NCI-H2107 treated with DMSO at 0.1 percent for 48 hours (cell line): ENCODE results near the gene TIA1.
"Not testable (repeated sequence)": the region's sequence is repeated elsewhere in the genome, so short reads cannot be mapped to it uniquely, and the experiment has no call there.

Experiments used
- DNase-seq: peaks from one replicate; lab custom pipeline; 2025; ENCODE audit not compliant: unreplicated experiment; lab: John Stamatoyannopoulos, UW

Gene TIA1, protein sequence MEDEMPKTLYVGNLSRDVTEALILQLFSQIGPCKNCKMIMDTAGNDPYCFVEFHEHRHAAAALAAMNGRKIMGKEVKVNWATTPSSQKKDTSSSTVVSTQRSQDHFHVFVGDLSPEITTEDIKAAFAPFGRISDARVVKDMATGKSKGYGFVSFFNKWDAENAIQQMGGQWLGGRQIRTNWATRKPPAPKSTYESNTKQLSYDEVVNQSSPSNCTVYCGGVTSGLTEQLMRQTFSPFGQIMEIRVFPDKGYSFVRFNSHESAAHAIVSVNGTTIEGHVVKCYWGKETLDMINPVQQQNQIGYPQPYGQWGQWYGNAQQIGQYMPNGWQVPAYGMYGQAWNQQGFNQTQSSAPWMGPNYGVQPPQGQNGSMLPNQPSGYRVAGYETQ

DNA sequence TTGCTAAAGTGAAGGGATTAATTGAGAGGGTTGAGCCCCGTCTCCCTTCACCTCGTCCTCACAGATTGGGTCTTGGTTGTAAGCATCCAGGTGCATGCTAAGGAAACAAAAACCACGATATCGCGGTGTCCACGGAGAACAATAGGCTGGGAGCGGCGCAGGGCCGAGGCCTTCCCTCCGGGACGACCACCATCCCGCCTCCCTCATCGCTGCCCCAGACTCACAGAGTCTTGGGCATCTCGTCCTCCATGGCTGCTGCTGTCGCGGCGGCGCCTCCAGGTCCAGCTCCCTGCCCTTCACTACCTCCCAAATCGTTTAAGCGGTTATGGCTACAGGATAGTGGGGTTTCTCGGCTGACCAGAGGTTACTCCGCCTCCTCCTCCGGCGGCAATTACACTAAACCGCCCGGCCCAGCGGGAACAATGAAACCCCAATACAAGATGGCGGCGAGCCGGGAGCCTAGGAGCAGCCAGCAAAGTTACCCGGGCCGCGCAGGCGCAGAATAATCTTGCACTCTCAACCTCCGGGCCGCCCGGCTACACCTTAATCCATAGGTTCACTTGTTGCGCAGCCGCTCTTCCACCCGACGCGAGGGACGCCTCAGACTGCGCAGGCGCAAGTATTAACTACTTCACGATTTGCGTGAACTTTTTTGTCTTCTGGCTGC, at the start of gene TIA1:
Gene TIA1, minus strand, starts transcription at position 448 of the 667 bp plus-strand sequence. Its CDS starts 198 bp downstream, at position 250.
- peak; percentile 99 for DNase-seq

DNA sequence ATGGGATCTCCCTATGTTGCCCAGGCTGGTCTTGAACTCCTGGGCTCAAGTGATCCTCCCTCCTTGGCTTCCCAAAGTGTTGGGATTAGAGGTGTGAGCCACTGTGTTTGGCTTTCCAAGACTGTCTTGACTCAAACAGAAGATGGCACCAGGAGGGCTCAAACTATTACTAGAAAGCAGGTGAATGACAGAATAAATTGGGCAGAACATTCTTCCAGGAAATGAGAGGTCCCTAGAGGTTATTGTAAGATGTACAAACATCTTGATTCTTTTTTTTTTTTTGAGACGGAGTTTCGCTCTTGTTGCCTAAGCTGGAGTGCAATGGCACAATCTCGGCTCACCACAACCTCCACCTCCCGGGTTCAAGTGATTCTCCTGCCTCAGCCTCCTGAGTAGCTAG, 49.4 kb upstream of the TIA1 start:
- DNase-seq, result not testable (repeated sequence)

DNA sequence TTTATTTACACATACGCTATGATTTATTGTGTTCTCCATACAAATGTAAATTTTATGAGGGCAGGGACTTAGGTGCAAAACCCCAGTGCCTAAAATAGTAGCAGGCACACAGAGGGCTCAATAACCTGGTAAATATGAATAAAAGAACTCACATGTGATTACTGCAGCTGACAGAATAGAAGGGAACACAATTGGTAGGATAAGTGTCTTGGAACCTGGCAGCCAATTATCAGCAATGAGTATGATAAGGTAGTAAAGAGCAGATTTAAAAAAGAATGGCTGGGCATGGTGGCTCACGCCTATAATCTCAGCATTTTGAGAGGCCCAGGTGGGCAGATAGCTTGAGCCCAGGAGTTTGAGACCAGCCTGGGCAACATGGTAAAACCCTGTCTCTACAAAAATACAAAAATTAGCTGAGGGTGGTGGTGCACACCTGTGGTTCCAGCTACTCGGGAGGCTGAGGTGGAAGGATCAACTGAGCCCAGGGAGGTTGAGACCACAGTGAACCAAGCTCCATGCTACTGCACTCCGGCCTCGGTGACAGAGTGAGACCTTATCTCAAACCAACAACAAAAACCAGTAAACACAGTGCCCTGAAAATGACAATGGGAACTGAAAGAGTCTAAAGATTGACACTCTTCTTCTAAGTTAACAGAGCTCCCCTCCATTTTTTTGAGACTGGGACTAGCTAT, 35.2 kb upstream of the TIA1 start:
- DNase-seq, result no peak

DNA sequence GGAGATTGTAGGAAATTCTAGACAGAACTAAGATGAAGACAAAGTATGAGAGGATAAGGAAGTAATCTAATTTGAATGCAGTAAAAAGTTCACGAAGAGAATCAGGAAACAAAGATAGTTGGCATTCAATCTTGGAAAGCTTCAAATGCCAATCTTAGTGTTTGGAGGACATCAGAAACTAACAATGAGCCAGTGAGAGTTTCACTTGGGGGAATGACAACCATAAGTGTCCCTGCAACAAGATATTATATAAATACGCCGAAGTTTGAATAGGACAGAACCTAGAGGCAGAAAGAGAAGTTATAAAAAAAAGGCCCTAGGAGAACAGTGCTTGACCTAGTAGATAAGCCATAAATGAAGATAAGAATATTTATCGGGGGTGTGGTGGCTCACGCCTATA, 34.0 kb upstream of the TIA1 start:
- no peak for DNase-seq

DNA sequence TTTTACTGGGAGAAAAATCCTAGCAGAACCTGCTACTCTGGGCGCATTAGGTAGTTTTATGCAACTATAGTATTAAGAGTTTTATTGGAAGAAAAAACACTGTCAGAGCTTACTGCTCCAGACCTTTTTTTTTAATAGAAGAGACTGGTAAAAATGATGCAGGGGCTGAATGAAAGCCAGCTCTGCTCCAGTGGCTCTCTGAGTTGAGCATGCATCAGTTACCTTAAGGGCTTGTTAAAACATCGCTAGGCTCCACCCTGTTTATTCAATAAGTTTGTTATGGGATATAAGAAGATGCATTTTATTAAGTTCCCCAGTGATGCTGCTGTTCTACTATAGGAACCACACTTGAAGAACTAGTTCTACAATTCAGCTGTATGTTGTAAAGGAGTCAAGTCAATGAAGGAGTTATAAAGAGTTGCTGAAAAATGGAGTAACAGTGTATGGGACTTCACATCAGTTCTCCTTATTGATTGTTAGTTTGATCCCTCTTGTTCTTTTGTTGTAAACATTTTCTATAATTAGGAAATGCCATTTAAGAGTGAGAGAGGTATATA, 31.9 kb upstream of the TIA1 start:
- DNase-seq, result no peak

DNA sequence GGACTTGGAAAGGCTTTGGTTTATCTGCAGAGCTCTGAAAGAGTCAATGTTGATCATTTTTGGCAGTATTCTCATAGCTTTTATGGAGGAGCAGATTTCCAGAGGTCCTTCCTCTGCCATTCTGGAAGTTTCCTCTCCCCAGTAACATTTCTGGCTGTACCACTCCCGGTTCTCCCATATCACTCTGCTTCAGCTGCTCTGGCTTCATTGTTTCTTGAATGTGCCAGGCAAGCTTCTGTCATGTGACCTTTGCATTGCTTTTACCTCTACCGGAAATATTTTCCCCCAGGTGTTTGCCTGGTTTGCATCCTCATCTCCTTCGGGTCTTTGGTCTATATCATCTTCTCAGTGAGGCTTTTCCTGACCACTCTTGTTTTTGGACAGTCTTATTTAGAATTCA, 21.9 kb upstream of the TIA1 start:
- DNase-seq, result no peak

DNA sequence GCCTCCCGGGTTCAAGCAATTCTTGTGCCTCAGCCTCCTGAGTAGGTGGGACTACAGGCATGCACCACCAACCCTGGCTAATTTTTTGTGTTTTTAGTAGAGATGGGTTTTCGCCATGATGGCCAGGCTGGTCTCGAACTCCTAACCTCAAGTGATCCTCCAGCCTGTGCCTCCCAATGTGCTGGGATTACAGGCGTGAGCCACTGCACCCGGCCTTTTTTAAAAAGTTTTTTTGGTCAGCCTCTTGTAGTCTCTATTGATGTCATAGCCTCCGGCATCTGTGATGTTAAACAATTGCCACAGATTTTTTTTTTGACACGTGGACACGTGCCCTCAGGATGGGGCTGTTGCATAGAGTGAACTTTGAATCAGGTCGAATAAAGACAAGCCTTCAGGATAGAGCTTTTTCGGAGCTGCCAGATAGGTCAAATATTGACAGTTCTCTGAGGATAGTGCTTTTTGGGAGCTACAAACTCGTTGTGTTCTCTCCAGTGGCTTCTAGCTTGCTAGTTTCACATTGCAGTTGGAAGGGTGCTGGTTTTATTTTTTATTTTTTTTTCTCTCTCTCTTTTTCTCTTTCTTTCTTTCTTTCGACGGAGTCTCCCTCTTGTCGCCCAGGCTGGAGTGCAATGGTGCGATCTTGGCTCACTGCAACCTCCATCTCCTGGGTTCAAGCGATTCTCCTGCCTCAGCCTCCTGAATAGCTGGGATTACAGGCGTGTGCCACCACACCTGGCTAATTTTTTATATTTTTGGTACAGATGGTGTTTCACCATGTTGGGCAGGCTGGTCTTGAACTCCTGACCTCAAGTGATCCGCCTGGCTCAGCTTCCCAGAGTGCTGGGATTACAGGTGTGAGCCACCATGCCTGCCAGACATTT, 21.2 kb upstream of the TIA1 start:
- DNase-seq, result not testable (repeated sequence)

DNA sequence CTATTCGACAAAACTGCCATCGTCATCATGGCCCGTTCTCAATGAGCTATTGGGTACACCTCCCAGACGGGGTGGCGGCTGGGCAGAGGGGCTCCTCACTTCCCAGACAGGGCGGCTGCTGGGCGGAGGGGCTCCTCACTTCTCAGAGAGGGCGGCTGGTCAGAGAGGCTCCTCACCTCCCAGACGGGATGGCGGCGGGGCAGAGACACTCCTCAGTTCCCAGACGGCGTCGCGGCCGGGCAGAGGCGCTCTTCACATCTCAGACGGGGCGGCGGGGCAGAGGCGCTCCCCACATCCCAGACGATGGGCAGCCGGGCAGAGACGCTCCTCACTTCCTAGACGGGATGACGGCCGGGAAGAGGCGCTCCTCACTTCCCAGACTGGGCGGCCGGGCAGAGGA, 18.5 kb upstream of the TIA1 start:
- not testable (repeated sequence) for DNase-seq

DNA sequence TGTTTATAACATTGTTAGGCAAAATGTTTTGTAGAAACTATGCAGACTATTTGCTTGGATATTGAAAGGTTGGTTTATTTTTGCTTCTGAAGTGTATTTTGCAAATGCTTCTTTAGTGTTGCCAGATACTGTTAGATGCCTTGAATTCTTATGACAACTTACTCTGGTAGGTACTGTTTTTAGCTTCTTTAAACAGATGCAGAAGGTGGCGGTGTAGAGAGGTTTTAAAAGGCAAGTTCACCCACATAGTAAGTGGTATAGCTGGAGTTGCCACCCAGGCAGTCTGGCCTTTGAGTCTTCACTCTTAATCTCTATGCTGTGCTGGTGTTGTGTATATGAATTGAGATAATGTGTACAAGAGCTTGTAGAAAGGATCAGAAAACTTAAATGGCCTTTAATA, 13.1 kb upstream of the TIA1 start:
- no peak for DNase-seq

DNA sequence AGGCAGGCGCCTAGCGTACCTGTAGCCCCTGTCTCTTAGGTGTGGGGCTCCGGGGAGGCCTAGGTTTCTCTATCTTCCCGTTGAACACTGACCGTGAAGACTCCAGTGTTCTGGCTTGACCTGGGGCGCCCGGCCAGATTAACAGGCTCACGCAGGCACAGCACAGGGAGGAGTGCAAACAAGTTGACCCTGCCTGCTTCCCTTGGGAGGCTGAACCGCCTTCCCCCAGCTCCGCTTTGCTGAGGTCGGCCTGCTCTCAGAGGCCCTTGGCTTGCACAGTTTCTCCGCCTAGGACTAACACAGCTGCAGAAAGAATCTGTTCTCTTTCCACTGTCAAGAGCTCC, 10.1 kb upstream of the TIA1 start:
- no peak for DNase-seq

DNA sequence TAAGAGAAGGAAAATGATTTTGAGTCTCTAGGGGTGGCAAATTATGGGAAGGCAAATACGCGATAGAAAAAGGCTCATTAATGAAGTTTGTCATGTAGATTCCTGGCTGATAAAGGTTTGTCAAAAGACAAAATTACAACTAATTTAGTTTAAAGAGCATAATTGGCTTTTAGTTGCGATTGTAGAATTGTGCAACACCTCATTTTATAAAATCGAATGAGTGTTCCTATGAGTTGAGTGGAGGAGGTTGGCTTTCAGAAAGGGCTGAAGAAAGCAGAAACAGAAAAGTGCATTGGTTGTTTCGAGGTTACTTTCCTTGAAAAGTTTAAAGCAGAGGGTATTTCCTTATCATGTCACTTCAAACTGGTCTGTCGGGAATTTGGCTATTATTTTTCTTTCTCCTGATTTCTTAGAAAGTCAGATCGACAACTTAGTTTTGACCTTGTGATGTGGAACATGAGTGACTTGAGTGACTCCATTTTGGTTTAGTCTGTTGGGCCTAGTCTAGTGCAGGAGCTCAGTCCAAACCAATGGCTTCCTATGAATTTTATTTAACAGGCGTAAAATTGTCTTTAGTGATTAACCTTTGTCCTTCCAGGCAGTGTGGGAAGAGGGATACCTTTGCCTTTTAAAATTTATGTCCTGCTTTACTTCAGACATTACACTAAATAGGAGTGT, 7.3 kb upstream of the TIA1 start:
- no peak for DNase-seq

DNA sequence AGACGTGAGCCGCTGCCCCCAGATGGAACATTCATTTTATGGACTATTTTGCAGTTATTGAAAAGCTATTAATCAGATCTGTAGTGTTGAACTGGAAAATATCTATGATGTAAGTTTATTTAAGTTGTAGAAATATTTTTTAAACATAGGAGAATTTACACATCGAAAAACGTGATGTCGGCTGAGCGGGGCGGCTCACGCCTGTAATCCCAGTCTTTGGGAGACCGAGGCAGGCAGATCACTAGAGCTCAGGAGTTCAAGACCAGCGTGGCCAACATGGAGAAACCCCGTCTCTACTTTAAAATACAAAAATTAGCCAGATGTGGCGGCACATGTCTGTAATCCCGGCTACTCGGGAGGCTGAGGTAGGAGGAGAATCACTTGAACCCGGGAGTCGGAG, 2.0 kb upstream of the TIA1 start:
- DNase-seq, result no peak

DNA sequence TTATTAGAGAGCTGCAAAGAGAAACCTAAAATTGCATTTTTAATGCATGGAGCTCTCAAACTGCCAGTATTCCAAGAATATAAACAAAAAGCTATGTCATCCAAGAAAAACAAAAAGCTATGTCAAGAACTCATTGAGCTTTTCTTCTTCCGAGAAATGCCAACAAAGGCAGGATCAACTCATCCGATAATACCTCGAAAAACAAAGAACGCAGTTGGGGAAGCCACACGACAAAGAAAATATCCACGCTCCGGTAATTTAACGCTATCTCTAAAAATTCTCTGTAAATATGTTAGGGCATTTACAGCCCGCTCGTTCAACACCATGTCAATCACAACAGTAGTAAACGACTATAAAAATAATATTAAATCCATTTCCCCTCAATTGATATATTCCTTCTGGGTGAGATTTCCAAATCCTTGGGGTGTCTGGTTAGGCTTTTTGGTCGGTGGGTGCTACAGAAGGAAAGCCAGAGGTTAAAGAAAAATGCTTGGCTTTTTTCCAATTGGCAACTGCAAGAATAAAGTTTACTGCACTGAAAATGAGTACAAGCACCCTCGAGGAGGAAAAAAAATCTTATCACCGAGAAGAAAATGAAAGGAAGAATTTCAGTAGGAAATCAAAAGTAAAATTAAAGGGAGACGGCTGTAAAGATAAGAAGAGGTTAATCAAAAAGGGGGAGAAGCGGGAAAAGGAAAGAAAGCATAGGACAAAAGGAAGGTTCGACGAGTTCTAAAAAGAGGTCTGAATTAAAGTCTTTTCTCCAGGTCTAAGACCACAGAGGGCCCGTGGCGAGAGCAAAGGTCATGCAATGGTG, 856 bp downstream of the TIA1 start:
- peak; percentile 55 for DNase-seq

DNA sequence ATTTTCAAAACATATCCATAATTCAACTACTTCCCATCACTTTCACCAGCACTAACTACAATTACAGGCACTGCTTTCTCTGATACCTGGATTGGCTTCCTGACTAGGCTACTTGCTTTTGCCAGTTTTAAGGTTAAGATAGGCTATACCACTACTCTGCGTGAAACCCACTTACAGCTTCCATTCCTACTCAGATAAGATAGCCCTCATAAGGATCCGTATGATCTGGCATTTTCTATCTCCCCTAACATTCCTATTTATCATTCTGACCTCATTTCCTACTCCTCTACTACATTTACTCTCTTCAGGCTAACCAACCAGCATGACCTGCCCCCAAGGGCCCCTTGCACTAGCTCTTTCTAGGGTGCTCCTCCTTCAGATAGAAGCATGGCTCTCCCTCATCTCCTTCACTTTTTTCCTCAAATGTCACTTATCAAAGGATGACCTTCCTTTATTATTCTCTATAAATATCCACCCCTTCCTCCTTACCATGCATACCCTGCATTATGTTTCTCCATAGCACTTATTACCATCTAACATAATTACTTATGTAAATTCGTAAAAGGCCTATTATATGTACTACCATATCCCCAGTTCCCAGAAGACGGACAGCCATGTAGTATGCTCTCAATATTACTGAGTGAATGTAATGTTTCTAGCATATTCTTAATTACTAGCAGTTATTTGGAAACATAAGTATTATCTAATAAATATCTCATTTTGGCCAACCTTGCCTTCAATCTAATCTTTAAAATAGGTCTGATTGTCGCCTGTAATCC, 4.4 kb downstream of the TIA1 start:
- no peak for DNase-seq

DNA sequence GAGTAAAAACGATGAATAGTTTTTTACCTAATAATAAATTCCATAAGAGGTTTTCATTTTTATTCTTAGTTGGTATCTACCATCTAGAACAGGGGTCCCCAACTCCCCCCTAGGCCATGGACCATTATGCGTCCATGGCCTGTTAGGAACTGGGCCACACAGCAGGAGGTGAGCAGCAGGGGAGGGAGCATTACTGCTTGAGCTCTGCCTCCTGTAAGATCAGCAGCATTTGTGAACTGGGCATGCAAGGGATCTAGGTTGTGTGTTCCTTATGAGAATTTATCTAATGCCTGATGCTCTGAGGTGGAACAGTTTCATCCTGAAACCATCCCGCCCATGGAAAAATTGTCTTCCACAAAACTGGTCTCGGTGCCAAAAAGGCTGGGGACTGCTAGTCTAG, 5.9 kb downstream of the TIA1 start:
- no peak for DNase-seq

DNA sequence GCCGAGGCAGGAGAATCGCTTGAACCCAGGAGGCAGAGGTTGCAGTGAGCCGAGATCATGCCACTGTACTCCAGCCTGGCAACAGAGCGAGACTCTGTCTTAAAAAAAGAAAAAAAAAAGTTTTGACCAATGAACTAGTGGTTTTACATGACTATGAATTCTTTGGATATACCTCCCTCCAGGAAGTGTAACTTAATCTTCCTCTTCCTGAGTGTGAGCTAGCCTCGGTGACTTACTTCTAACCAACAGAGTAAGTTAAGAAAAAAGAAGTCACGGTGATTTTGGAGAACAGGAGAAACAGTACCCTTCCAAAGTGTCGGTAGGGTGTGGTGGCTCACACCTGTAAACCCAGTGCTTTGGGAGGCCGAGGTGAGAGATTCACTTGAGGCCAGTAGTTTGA, 7.1 kb downstream of the TIA1 start:
- no peak for DNase-seq

DNA sequence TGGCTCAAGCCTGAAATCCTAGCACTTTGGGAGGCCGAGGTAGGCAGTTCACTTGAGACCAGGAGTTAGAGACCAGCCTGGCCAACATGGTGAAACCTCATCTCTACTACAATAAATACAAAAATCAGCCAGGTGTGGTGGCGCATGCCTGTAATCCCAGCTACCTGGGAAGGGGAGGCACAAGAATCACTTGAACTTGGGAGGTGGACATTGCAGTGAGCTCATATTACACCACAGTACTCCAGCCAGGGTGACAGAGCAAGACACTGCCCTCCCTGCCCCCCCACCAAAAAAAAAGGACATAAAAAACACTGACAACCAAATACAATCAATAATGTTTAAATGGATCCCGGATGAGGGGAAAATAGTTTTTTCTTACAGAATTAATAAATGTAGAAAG, 7.8 kb downstream of the TIA1 start:
- no peak for DNase-seq

DNA sequence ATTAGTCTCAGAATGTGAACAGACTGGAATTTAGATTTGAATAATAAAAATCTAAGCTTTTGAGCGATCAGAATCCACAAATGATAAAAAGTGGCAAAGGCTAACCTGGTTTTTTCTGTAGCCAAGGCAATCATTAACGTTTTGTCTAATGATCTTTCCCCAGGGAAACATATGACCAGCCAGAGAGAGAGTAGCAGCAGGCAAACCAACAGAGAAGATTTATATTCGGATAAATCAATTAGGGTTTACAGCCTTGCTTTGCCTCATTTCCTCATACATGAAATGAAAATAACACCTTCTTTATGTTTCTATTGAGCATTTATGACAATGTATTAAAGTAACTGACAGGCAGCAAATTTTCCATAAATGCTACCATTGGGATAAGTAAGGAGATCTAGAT, 14.5 kb downstream of the TIA1 start:
- no peak for DNase-seq

DNA sequence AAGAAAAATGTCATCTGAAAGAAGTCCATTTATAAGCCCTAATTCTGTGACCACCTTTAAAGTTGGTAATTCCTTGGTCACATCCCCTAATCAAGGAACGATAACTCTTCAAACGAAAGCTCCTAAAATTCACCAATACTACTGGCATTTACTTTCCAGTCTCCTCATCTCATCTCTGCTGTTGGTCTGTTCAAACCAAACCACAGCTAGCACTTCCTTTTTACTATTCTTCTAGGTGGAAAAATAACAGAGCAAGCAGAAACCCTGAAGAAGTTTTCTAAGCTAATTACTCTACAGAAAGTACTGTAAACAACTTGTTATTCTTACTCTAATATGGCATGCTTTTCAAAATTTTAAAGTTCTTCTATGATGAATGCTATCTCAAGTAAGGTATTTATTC, 21.6 kb downstream of the TIA1 start:
- no peak for DNase-seq
